Body of pancreas (tissue), 4 donors: ENCODE data around the gene SMPD1. TPM values are rescaled to one million over a fixed set of nuclear protein-coding genes. Genes with fewer than 3 reads are reported as not detected.

ENCODE experiments used
- ATAC-seq: fragments of 150-250 bp; one replicate; pipeline ENCODE4 v1.9.1; 2016
- DNase-seq, 4 donors: peaks; one replicate each; pipeline ENCODE4 v3.0.0-alpha.2; 2019
- H3K27ac ChIP-seq, 4 donors: fragments of 200-600 bp; sonication (generic); 1 replicate in 3 of 4; 2 replicates in 1 of 4; pipeline versions ENCODE4 v1.5.1 to v1.6.1; 2016 to 2019; ENCODE audit warnings: mild to moderate bottlenecking in 1 of 4, mixed read lengths in 1 of 4, moderate library complexity in 1 of 4
- H3K27me3 ChIP-seq, 2 donors: fragments of 200-600 bp; sonication (generic); one replicate each; pipeline ENCODE4 v1.6.0; 2016; ENCODE audit warnings: mild to moderate bottlenecking in 1 of 2
- H3K36me3 ChIP-seq, 2 donors: fragments of 200-600 bp; sonication (generic); replicated peaks in 1 of 2; 2 replicates each; pipeline ENCODE4 v1.5.1; 2016; ENCODE audit warnings: low read depth in 2 of 2; ENCODE audit not compliant: insufficient read depth in 1 of 2
- H3K4me1 ChIP-seq: fragments of 200-600 bp; sonication (generic); one replicate; pipeline ENCODE4 v1.6.0; 2016
- H3K4me3 ChIP-seq, 2 donors: fragments of 200-600 bp; sonication (generic); 1 replicate in 1 of 2; 2 replicates in 1 of 2; pipeline ENCODE4 v1.5.1; 2016 to 2019
- H3K9me3 ChIP-seq, 3 donors: fragments of 200-600 bp; sonication (generic); 1 replicate in 2 of 3; 2 replicates in 1 of 3; pipeline ENCODE4 v1.5.1; 2016
- CTCF ChIP-seq, 7 experiments: fragments of 450-650 bp in 4 of 7; fragments of 200-600 bp in 3 of 7; sonication (generic) in 3 of 7; IDR thresholded peaks; one replicate each; pipeline ENCODE4 v1.5.1; 2016 to 2019; ENCODE audit warnings: antibody characterized with exemption in 7 of 7
- POLR2A ChIP-seq, 3 donors: fragments of 450-650 bp; IDR thresholded peaks; one replicate each; pipeline ENCODE4 v1.6.1; 2016; ENCODE audit warnings: antibody characterized with exemption in 3 of 3, mild to moderate bottlenecking in 2 of 3
- WGBS, 2 donors: methylation state at CpG; one replicate each; pipeline ENCODE4 v1.1.5; 2017; 5-methylcytosine and 5-hydroxymethylcytosine counted together
- intact Hi-C: fragments of 100-400 bp; cut with DNase I; formaldehyde crosslinking; loops from one replicate; pipeline ENCODE4 v1.15.1; 2023
- total RNA-seq, 2 donors: library from RNA; depleted of rRNA; stranded (reverse); fragments of >200 nt; gene quantifications; one replicate each; pipeline ENCODE4 v1.1.0, GENCODE V29; 2016

The SMPD1 gene
- total RNA-seq, 2 donors from 2014 or later = 17.1 to 29.7 TPM

GRCh38 chr11:6405846-6406245 is 15.6 kb downstream of the SMPD1 start:
- Histone ChIP-seq H3K36me3 (no peaks in the 10 kb centered on the region), H3K4me3 (no peak overlapping the region), H3K4me1 (no peaks in the 10 kb centered on the region), H3K27ac (no peak overlapping the region), H3K27me3 (no peaks in the 10 kb centered on the region), H3K9me3 (no peaks in the 10 kb centered on the region)
- ATAC-seq (no peak), DNase-seq (no peak)
- WGBS, 2 donors = 89 to 91% methylated on average over 6 of the region's 6 CpGs
- no peak for TF ChIP-seq POLR2A (IDR thresholded peaks at IDR 0.05)
- intact Hi-C loops = no loop called here

- Histone ChIP-seq H3K9me3 (no peaks in the 10 kb centered on the region), H3K4me1 (no peaks in the 10 kb centered on the region), H3K4me3 (no peak overlapping the region), H3K27ac (no peak overlapping the region), H3K36me3 (no peaks in the 10 kb centered on the region), H3K27me3 (no peaks in the 10 kb centered on the region)
- no peak for ATAC-seq
- no peak for DNase-seq
- intact Hi-C loops = no loop called here
- WGBS, 2 donors = 16 to 26% methylated on average over 2 of the region's 2 CpGs
- TF ChIP-seq CTCF (IDR thresholded peaks at IDR 0.05) (no peak), POLR2A (IDR thresholded peaks at IDR 0.05) (no peak)
Measured at GRCh38 chr11:6406370-6406769, 16.1 kb downstream of the SMPD1 start.

GRCh38 chr11:6410695-6411430 is 20.6 kb downstream of the SMPD1 start:
- no peak for DNase-seq
- Histone ChIP-seq H3K4me3 (no peak overlapping the region), H3K36me3 (no peaks in the 10 kb centered on the region), H3K27ac (no peak overlapping the region), H3K27me3 (no peaks in the 10 kb centered on the region), H3K9me3 (no peaks in the 10 kb centered on the region), H3K4me1 (no peaks in the 10 kb centered on the region)
- TF ChIP-seq POLR2A (IDR thresholded peaks at IDR 0.05) = no peak
- TF ChIP-seq CTCF (IDR thresholded peaks at IDR 0.05) = no peak
- 88 to 94% methylated on average over 9 to 23 of the region's 23 CpGs for WGBS, 2 donors
- ATAC-seq = no peak
- intact Hi-C loops = no loop called here

GRCh38 chr11:6411594-6412031 is 21.3 kb downstream of the SMPD1 start:
- ATAC-seq (no peak), DNase-seq (no peak)
- H3K27me3 ChIP-seq = no peaks in the 10 kb centered on the region
- intact Hi-C loops = no loop called here
- H3K27ac ChIP-seq = no peak overlapping the region
- H3K4me3 ChIP-seq = no peak overlapping the region
- H3K9me3 ChIP-seq = no peaks in the 10 kb centered on the region
- H3K36me3 ChIP-seq = no peaks in the 10 kb centered on the region
- WGBS, 2 donors = 86 to 90% methylated on average over 9 to 10 of the region's 10 CpGs
- no peaks in the 10 kb centered on the region for H3K4me1 ChIP-seq
- no peak for TF ChIP-seq CTCF (IDR thresholded peaks at IDR 0.05)
- no peak for TF ChIP-seq POLR2A (IDR thresholded peaks at IDR 0.05)

GRCh38 chr11:6413791-6414201 is 23.5 kb downstream of the SMPD1 start:
- intact Hi-C loops = no loop called here
- WGBS, 2 donors = 89 to 91% methylated on average over 12 of the region's 12 CpGs
- TF ChIP-seq CTCF (IDR thresholded peaks at IDR 0.05) (no peak), POLR2A (IDR thresholded peaks at IDR 0.05) (no peak)
- H3K27ac ChIP-seq = no peak overlapping the region
- no peaks in the 10 kb centered on the region for H3K9me3 ChIP-seq
- no peak overlapping the region for H3K4me3 ChIP-seq
- H3K36me3 ChIP-seq = no peaks in the 10 kb centered on the region
- ATAC-seq = no peak
- no peaks in the 10 kb centered on the region for H3K27me3 ChIP-seq
- H3K4me1 ChIP-seq = peaks cover 6% of the 10 kb centered on the region
- DNase-seq = no peak
